Smooth muscle cell (in vitro differentiated cells): ENCODE results near the gene MEIOSIN. TPM values are rescaled to one million over a fixed set of nuclear protein-coding genes. Genes with fewer than 3 reads are reported as not detected.

Experiments used
- DNase-seq: peaks from one replicate; lab custom pipeline; 2025; ENCODE audit not compliant: unreplicated experiment; lab: John Stamatoyannopoulos, UW
- H2AFZ ChIP-seq: fragments of 200-600 bp; sonication (generic); 2 replicates; pipeline ENCODE4 v1.6.0; 2016; ENCODE audit warnings: antibody characterized with exemption, low read depth, mild to moderate bottlenecking
- H3F3A ChIP-seq: fragments of 200-600 bp; sonication (generic); 2 replicates; pipeline ENCODE4 v1.6.0; 2017; ENCODE audit warnings: antibody characterized with exemption, low read depth
- H3K27ac ChIP-seq: fragments of 200-600 bp; sonication (generic); 2 replicates; pipeline ENCODE4 v1.5.1; 2016; ENCODE audit warnings: low read depth, mild to moderate bottlenecking
- H3K27me3 ChIP-seq: fragments of 200-600 bp; sonication (generic); 2 replicates; pipeline ENCODE4 v1.6.1; 2016; ENCODE audit warnings: low read depth, mild to moderate bottlenecking
- H3K36me3 ChIP-seq: fragments of 200-600 bp; sonication (generic); 2 replicates; pipeline ENCODE4 v1.5.1; 2016; ENCODE audit warnings: low read depth
- H3K4me1 ChIP-seq: fragments of 200-600 bp; sonication (generic); 2 replicates; pipeline ENCODE4 v1.5.1; 2016; ENCODE audit warnings: low read depth
- H3K4me2 ChIP-seq: fragments of 200-600 bp; sonication (generic); 2 replicates; pipeline ENCODE4 v1.6.0; 2016; ENCODE audit warnings: mild to moderate bottlenecking
- H3K4me3 ChIP-seq: fragments of 200-600 bp; sonication (generic); 2 replicates; pipeline ENCODE4 v1.5.1; 2016; ENCODE audit warnings: mild to moderate bottlenecking
- H3K79me2 ChIP-seq: fragments of 200-600 bp; sonication (generic); 2 replicates; pipeline ENCODE4 v1.6.0; 2016; ENCODE audit warnings: low read depth, mild to moderate bottlenecking
- H3K9ac ChIP-seq: fragments of 200-600 bp; sonication (generic); 2 replicates; pipeline ENCODE4 v1.6.0; 2016; ENCODE audit warnings: low read depth
- H3K9me3 ChIP-seq: fragments of 200-600 bp; sonication (generic); replicated peaks from 2 replicates; pipeline ENCODE4 v1.5.1; 2016; ENCODE audit warnings: low read depth
- H4K20me1 ChIP-seq: fragments of 200-600 bp; sonication (generic); 2 replicates; pipeline ENCODE4 v1.6.0; 2016; ENCODE audit warnings: low read depth
- WGBS: methylation state at CpG from one replicate; pipeline ENCODE4 v1.1.7; 2016; ENCODE audit warnings: low lambda C conversion rate; 5-methylcytosine and 5-hydroxymethylcytosine counted together
- polyA plus RNA-seq: library from polyadenylated mRNA; unstranded; fragments of >200 nt; fragmentation: Nextera tagmentation; extraction: Ambion mirVana; gene quantifications from 2 replicates; pipeline ENCODE4 v1.2.1, GENCODE V29; 2016
- total RNA-seq: library from RNA; depleted of rRNA; stranded (reverse); fragments of >200 nt; gene quantifications from 2 replicates; pipeline ENCODE4 v1.2.3, GENCODE V29; 2014
- TF ChIP-seq, protein P1 (sequence below): fragments of 200-600 bp; sonication (generic); IDR thresholded peaks from 2 replicates; pipeline ENCODE4 v1.5.1; 2017; ENCODE audit warnings: borderline replicate concordance, mild to moderate bottlenecking, antibody characterized with exemption; ENCODE audit not compliant: insufficient read depth, poor library complexity, severe bottlenecking

Gene MEIOSIN
- total and polyA plus RNA-seq, 2 experiments from 2014 or later: not detected

DNA sequence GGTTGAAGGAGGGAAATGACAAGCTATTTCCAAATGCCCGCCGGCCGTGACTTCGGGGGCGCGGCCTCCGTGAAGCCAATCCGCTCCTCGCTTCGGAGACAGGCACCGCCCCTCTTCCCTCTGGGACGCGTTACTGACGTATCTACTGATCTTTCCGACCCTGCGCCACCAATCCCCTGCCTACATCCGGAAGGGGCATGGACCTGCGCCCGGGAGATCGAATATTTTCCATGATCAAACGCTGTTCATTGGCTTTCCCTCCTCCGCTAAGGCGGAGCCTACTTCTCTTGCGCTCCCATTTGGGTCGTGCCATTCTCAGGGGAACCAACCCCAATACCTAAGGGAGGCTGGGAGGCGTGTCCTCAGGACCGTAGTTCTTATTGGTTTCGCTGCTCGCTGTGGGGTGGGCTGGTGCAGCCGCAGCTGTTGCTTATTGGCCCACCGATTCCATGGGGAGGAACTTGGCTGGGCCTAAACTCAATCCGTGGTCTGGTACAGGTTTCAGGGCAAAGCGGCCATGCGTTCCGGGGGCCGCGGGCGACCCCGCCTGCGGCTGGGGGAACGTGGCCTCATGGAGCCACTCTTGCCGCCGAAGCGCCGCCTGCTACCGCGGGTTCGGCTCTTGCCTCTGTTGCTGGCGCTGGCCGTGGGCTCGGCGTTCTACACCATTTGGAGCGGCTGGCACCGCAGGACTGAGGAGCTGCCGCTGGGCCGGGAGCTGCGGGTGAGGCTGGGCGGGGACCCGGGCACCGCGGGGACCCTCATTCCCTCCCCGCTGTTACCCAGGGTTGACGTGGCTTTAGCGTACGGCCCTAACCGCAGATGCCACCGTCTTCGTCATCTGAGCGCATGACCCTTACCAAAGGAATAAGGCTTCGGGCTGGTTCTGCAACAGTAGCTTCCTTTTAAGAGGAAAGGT, 40.8 kb upstream of the MEIOSIN start, which contains the start of gene QPCTL:
Gene QPCTL (plus strand): TSS at position 480 of the 919 bp plus-strand sequence. CDS start 38 bp downstream, at position 518.
- H3K9ac ChIP-seq: peak within 1 kb of the TSS; percentile 94
- TF ChIP-seq, protein P1, sequence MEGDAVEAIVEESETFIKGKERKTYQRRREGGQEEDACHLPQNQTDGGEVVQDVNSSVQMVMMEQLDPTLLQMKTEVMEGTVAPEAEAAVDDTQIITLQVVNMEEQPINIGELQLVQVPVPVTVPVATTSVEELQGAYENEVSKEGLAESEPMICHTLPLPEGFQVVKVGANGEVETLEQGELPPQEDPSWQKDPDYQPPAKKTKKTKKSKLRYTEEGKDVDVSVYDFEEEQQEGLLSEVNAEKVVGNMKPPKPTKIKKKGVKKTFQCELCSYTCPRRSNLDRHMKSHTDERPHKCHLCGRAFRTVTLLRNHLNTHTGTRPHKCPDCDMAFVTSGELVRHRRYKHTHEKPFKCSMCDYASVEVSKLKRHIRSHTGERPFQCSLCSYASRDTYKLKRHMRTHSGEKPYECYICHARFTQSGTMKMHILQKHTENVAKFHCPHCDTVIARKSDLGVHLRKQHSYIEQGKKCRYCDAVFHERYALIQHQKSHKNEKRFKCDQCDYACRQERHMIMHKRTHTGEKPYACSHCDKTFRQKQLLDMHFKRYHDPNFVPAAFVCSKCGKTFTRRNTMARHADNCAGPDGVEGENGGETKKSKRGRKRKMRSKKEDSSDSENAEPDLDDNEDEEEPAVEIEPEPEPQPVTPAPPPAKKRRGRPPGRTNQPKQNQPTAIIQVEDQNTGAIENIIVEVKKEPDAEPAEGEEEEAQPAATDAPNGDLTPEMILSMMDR: no peak
- H3K4me3 ChIP-seq: peak within 1 kb of the TSS; percentile 68
- under 1% methylated on average over 67 of the region's 70 CpGs for WGBS
- H4K20me1 ChIP-seq: no peaks in the 10 kb centered on the region
- peak within 1 kb of the TSS; percentile 40 for H2AFZ ChIP-seq
- H3F3A ChIP-seq: peaks cover 2% of the 10 kb centered on the region
- peaks cover 6% of the 10 kb centered on the region for H3K4me1 ChIP-seq
- no peaks in the 10 kb centered on the region for H3K9me3 ChIP-seq
- peaks cover 27% of the 10 kb centered on the region for H3K79me2 ChIP-seq
- no peaks in the 10 kb centered on the region for H3K36me3 ChIP-seq
- peak; percentile 98 for DNase-seq
- H3K4me2 ChIP-seq: peak within 1 kb of the TSS; percentile 90
- peak within 1 kb of the TSS; percentile 95 for H3K27ac ChIP-seq
- no peaks in the 10 kb centered on the region for H3K27me3 ChIP-seq

DNA sequence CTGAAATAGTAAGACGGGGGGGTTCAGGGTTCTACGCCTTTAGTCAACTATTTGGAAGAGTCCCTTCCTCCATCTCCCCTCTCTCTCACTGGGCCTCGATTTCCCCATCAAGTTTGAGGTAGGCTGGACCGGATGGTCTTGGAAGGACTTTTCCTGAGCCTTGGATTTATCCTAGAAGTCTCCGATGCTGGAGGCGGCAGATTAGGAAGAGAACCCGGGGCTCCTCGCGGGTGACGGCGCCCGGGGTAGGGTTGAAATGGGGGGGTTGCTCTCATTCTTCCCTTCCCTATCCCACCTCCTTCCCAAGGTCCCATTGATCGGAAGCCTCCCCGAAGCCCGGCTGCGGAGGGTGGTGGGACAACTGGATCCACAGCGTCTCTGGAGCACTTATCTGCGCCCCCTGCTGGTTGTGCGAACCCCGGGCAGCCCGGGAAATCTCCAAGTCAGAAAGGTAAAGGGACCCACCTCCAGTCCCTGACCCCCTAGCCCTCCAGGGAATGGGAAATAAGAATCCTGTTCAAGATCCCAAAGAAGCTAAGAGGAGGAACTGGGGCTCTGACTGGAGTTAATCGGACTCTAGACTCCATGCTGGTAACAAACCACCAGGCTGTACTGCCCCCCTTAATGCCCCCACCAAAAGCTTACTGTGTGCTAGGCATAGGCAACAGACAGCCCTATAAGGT, 40.0 kb upstream of the MEIOSIN start:
- H3K4me3 ChIP-seq: peak overlapping the region; percentile 68
- 1% methylated on average over 22 of the region's 22 CpGs for WGBS
- peaks cover 27% of the 10 kb centered on the region for H3K79me2 ChIP-seq
- peak overlapping the region; percentile 8 for H2AFZ ChIP-seq
- no peaks in the 10 kb centered on the region for H3F3A ChIP-seq
- peaks cover 6% of the 10 kb centered on the region for H3K4me1 ChIP-seq
- H3K36me3 ChIP-seq: no peaks in the 10 kb centered on the region
- peak overlapping the region; percentile 95 for H3K27ac ChIP-seq
- no peaks in the 10 kb centered on the region for H3K9me3 ChIP-seq
- TF ChIP-seq, protein P1: peak; percentile 97
- peak overlapping the region; percentile 90 for H3K4me2 ChIP-seq
- no peaks in the 10 kb centered on the region for H4K20me1 ChIP-seq
- DNase-seq: peak; percentile 51
- H3K9ac ChIP-seq: peak overlapping the region; percentile 94
- no peaks in the 10 kb centered on the region for H3K27me3 ChIP-seq

DNA sequence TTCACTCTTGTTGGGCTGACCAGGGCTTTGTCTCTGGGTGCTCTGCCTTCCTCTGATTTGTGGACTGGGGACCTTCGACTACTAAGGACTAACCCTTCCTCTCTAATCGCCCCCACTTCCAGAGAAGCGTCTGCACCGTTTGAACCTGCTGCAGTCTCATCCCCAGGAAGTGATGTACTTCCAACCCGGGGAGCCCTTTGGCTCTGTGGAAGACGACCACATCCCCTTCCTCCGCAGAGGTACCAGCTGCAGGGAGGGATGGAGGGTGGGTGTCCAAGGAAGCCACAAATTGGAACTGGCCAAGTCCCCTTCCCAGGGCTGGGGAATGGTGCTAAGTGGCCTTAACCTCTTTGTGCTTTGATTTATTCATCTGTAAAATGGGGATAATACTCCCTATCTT, 31.6 kb upstream of the MEIOSIN start:
- Histone ChIP-seq H3K79me2 (no peaks in the 10 kb centered on the region), H2AFZ (no peak overlapping the region), H3K27me3 (no peaks in the 10 kb centered on the region), H3F3A (no peaks in the 10 kb centered on the region), H3K4me3 (no peak overlapping the region), H3K9ac (no peak overlapping the region), H3K4me2 (no peak overlapping the region), H3K27ac (no peak overlapping the region), H3K4me1 (no peaks in the 10 kb centered on the region), H4K20me1 (no peaks in the 10 kb centered on the region), H3K9me3 (no peaks in the 10 kb centered on the region), H3K36me3 (no peaks in the 10 kb centered on the region)
- DNase-seq: no peak
- TF ChIP-seq, protein P1: no peak
- WGBS: 89% methylated on average over 7 of the region's 7 CpGs
